HG03354 (cell line): Measurements from ENCODE around the gene KDF1.

Source experiments
- ATAC-seq: cut with Tn5 transposase; IDR thresholded peaks from one replicate; pipeline ENCODE4 v1.9.1; 2021; ENCODE audit warnings: mild to moderate bottlenecking; ENCODE audit not compliant: unreplicated experiment, poor library complexity, severe bottlenecking

KDF1 gene, protein sequence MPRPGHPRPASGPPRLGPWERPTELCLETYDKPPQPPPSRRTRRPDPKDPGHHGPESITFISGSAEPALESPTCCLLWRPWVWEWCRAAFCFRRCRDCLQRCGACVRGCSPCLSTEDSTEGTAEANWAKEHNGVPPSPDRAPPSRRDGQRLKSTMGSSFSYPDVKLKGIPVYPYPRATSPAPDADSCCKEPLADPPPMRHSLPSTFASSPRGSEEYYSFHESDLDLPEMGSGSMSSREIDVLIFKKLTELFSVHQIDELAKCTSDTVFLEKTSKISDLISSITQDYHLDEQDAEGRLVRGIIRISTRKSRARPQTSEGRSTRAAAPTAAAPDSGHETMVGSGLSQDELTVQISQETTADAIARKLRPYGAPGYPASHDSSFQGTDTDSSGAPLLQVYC

DNA sequence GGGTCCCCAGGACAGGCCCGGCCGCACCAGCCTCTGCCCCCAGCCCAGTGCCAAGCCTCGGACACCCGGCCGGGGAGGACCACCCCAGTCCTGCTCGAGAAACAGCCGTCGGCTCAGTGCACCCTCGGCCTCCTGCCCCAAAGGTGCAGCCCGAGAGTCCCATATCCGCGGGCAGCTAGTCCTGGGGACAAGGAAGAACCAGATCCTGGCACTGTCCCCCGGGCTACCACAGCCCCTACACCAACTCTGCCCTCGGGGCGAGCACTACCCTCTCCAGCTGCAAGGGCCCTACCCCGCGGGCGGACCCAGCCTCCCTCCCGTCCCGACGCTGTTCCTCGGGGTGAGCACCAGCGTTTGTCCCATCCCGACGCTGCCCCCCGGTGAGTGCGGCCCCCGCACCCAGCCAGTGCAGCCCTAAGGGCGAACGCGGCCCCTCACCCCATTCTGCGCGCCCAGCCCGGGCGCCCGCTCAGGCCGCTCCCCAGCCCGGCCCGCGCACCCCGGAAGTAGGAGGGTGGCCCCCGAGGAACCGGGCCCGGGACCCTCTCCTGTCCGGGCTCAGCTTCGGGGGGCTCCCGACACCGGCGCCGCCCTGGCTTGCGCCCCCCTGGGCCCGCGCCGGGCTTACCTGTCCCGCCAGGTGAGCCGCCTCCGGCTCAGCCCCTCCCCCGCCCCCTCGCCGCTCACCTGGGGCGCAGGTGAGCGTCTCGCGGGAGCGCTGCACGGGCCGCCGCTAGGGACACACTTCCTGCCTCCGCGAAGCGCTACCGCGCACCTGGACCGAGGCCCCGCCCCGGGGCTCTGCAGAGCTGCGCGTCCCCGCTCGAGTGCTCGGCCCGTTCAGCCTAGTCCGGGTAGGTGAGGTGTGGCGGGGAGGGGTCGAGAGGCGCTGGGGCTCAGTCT, at the start of gene KDF1:
KDF1 (minus strand) TSS at position 747 of the 903 bp plus-strand sequence. CDS start 8,088 bp downstream, outside the sequence.
- no peak for ATAC-seq

DNA sequence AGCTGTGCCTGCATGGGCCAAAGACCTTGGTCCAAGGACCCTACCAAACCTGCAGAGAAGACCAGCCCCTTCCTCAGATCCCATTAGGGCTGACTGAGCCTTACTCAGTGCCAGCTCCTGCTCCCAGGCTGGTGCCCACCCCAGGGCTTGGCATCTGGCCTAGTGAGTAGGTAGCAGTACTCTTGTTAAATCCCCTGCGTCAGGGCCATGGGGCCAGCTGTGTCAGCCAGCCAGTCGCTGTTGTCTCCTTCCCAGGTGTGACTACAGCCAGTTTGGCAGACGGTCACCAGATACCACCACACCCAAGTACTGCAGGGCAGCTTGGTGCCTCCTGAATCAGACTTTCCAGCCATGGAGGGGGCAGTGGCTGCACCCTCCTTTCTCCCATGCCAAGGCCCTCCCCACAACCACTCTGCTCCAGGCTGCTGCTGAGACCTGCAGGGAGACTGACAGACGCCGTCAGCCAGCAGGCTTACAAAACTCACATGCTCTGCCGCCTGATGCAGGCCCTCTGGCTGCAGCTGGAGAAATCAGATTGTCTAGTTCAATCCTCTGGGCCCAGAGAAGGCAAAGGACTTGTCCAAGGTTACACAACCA, 49.4 kb upstream of the KDF1 start:
- ATAC-seq = no peak

DNA sequence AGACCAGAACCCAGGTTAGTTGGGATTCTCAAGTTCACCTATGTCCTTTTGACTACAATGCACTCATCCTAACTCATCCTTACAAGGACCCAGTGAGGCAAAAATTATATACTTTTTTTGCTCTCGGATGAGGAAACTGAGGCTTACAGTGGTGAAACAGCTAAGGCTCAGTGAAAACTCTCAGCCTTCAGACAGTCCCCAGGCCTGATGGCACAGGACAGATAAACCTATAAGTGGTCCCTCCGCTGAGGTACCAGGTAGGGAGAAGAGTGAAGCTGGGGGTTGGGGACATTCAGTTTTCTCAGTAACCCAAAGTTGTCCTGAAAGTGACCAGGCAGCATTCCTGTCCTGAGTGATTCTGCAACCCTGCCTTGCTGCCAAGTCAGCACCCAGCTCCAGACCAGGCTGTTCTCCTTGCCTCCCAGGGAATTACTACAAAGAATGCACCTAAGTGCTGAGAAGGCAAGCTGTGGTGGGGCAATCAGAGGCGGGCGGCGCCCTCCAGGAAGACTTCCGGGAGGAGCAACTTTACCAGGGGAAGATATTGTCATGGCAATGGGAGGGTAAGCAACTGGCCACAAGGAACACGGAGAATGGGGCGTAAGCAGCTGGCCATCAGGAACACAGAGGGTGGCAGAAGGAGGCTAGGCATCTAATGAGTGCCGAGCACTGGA, 47.8 kb upstream of the KDF1 start:
- ATAC-seq = no peak

DNA sequence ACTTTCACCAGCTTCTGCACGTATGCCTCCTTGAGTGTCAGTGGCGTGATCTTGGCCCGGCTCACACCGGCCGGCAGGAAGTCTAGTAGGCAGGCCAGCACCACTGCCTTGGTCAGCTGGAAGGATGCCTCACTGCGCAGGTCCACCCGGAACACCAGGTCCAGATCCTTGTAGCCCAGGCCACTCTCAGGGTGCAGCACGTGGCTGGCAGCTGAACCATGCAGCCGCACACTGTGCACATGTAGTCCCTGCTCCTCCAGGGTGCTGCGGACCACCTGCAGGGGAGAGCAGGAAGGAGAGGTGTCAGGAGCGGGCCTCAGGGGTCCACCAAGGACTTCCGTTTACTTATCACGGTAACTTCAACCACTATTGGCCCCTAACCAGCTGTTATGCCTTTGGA, 46.4 kb upstream of the KDF1 start:
- ATAC-seq = no peak

DNA sequence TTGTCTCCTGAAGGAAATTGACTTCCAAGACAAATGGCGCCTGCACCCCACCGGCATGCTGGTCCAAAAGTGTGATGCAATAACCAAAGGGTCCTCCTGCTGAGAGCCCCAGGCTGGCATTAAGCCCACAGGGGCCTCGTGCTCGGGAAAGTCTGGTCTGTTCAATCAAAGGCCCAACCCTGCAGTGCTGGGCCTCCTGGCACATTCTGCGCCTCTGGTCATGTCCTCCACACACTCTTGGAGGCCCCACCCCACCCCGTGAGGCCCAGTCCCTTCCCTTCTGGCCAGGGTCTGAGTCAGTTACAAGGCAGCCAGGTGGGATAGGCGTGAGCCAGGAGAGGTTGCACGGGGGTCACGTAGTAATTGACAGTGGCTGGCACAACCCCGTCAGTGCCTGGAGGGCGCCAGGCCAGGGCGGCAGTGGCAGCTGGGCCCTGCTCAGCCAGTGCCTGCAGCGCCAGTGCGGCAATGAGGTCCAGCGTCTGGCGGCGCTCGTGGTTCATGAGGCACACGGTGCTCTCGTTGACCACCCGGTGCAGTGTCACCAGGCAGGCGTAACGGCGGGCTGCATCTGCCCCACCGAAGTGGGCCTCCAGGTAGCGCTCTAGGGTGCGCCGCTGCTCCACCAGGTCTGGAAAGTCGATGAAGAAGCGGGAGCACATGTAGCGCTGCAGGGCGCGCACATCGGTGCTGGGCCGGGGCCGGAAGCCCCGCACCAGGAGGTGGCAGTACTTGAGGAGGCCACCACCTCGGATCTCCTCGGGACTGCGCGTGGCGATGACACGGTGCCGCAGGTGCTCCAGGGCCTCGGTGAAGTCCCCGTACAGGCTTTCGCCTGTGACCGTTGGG, 45.6 kb upstream of the KDF1 start:
- ATAC-seq = no peak

DNA sequence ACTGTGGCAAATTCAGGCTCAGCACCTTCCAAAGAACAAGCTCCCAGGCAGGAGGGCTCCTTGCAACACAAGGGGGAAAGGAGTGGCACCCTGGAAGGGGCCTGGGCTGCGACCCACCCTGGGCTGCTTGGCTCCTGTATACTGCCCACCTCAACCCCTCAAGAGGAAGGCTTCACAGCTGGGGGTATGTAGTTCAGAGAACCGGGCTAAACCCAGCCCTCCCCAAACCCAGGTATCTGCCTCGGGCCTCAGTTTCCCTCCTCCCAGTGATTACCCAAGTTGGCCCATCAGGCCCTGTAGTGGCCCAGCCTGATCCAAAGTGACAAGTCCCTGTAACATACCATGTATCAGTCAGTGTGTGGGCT, 44.9 kb upstream of the KDF1 start:
- ATAC-seq = no peak

DNA sequence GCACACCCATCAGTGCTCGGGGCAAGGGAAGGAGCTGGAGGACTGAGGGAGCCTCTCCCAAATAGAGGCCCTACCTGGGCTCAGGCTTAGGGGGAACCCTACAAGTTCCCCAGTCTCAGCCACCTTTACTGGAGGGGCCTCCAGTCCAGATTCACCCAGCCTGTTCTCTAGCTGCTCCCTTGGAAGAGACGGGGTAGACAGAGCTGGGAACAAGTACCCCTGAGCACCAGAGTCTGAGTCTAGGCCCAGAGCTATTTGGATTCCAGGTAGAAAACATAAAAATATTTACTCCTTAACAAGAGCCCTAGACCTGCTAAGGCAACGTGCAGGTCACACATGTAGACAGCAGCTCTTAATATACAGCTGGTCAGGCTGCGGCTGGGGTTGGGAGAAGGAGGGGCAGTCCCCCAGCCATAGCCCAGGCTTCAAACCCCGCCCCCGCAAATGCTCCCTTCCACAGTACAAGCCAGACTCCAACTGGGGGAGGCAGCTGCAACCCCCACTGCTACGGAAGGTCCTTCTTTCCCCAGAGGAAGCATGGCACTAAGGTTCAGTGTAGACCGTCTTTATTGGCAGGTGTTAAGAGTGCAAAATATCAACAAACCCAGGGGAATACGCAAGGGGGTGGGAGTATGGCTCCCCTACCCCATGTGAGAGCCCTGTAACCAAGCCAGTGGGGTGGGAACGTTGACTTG, 44.4 kb upstream of the KDF1 start:
- ATAC-seq = no peak

DNA sequence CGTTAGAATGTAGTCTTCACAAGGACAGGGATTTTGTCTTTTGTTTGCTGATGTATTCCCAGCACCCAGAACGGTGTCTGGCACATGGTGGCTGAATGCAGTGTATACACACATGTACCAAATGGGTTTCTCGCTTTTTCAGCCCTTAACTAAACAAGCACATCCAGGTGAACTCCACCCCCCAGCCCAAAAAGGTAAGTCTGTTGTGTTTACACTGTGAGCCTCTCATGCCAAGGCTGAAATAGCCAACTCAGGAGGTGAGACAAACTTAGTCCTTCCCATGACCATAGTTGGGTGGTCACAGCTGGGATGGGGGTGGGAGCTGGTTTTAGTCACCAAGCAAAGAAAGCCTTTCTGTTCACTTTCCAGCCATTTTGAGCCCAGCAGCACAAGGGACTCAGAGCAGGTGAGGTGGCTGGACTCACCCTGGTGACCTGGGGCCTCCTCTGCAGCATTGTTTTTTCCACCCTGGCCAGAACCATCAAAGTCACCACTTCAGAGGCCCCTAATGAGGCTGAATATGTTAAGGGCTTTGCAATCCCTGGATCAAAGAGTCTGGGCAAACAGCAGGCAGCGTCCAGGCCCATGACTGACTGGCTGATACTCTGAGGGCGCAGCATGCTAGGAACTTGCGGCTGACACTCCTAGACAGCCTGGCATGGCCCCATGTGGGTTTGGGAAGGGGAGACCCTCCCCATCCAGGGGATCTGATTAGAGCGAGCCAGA, 43.6 kb upstream of the KDF1 start:
- no peak for ATAC-seq

DNA sequence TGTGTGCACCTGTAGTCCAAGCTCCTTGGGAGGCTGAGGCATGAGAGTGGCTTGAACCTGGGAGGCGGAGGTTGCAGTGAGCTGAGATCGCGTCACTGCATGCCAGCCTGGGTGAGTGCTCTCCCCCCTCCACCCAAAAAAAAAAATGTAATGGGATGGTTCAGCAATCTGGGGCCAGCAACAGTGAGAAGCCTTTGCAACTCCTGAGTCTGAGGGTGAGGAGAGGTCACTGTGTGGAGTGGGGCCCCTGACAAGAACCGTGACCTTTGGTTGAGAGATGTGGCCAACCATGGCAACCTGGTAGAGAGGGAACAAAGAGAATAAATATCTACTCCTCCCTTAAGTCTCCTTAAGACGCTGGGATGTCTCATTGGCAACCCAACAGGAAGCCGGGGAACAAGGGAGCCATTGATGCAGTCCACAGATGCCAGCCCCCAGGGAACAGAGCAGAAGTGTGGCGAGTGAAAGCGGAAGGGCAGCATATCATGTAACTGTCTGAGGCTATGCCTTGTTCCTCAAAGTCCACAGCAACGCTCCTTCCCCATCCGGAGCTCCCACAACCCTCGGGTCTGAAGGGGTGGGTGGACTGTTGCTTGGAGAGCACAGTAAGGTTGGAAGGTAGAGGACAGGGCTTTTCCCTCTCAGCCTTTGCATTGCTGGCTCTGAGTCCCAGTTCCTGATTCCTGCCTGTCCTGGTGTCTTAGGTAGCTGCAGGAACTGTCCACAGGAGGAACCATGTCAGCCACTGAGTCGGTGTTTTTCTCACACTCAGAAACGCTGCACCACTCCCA, 41.5 kb upstream of the KDF1 start:
- no peak for ATAC-seq

DNA sequence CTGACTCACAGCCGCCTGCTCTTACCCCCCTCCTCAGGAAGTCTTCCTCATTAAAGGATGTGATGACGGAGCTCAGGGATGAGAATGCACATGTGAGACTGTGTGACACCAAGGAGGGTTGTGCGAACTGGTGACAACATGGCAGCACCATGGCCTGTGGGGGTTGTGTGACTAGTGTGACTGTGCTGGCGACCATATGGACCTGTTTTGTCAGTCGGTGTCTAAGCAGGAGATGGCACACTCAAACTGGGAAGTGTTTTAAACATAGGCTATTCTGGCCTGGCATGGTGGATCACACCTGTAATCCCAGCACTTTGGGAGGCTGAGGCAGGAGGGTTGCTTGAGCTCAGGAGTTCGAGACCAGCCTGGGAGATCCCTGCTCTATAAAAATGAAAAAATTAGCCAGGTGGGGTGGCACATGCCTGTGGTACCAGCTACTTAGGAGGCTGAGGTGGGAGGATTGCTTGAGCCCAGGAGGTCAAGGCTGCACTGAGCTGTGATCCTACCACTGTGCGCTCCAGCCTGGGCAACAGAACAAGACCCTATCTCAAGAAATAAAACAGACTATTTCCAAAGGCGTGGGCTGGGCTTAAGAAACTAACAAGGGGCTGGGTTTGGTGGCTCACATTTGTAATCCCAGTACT, 40.7 kb upstream of the KDF1 start:
- no peak for ATAC-seq

DNA sequence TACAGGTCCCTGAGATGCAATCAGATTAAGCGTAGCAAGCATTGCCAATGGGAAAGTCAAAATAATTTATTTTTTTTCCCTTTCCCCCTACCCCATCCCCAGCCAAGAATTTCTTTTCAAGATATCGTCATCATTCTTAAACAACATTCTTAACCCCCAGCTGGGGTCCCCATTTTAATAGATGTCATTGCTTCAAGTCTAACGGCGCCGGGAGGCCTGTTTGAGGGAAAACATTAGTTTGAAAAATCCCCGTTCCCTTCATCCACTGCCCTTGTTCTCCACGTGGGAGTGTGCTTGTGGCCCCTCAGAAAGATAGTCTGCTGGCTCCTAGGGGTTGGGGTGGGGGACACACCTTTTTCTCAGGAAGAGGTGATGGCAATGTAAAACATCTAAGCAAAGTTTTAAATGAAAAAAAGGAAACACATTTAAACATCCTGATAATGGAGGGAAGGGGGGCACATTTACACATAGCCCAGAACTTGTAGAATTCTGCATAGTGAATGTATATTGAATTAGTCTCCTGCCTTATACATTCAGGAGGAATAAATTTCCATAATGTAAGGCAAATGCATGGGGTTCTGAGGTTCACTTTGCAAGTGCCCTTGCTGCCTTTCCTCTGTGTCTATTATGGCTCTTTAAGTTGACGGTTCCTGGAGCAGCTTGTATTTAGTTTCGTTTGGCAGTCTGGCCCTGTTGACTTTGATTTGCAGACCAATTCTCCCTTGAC, 40.0 kb upstream of the KDF1 start:
- no peak for ATAC-seq

DNA sequence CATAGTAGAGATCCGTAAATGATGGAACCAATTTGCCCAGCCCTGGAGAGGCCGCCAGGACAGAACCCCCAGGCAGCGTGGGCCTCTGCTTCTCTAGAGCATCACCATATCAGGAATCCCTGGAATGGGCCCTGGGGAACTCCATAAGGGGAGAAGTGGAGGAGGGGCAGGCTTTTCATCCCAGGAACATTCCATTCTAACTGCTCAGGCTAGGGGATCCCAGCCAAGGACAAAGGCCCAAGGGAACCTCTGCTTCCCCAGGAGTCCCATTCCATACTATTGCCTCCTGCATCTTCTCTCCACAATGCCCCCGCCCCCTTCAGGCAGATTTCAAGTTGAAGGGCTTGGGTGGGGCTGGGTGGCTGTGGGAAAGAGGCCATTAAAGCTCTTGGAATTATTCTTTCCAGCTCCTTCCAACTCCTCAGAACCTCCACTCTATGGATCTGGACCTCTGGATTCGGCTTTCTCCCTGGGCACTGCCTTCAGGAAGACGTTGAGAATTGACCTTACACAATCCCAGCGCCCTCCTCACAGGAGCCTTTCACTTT, 39.2 kb upstream of the KDF1 start:
- ATAC-seq = no peak

DNA sequence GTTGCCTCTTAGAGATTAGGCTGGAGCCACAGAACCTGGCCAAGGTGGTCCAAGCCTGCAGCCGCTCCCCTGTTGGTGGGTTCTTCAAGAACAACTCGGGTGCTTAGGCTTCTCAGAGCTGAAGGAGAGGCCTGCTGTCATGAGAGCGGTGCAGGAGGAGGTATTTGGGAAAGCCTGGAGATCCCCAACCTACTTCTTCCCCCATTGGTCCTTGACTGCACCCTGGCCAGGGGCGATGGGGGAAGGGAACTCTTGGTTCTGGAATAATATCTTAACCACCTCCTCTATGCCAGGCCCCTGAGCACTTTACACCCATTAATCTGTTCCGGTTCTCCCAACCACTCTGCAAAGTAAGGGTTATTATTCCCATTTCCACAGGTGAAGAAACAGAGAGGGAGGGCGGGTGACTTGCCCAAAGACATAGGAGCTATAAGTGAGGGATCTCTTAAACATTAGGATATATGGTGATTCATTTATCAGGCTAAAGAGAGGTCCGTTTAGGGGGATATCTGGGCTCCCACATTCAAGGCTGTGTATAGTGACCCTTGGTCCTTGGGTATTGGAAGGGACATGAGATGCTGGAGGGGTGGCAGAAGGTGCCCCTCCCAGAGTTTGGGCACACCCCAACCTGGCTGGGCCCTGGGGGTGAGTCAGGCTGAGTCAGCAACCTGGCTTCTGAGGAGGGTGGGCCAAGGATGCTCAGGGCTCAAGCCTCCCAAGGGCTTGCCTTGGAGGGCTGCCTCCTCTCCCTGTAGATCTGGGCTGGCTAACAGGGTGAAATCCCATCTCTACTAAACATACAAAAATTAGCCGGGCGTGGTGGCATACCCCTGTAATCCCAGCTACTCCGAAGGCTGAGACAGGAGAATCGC, 38.4 kb upstream of the KDF1 start:
- ATAC-seq = no peak

DNA sequence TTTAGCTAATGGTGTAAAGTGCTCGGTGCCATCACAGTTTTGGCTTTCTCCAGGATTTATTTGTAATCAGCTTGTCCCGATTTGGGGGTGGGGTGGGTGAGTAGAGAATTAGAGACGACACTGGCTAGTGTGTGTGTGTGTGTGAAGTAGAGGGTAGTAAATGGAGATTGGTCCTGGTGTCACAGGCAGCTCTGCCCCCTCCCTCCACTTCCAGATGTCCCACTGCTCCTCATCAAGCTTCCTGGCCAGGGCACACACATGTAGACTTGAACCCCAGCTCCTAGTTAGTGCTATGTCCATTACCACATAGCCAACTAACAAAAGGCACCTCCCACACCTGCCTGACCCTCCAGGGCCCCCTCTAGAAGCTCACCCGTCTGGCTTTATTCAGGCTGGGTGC, 36.4 kb upstream of the KDF1 start:
- ATAC-seq = no peak

DNA sequence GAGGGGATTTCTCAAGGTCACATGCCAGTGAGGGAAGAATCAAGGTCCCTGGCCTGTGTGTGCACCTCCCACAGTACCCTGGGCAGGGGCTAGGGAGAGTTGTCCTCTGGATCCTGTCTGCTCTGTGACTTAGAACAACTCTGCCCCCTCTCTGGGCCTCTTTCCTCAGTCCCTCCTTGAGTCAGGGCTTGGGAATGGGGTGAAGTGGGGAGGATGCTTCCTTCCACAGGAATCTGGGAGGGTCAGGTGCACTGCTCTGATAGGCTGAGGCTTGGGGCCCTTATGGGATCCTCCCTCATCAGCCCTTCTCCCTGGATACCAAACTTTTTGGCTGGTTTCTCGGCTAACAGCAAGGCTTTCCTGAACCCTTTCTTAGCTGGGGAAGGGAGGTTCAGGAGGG, 35.8 kb upstream of the KDF1 start:
- no peak for ATAC-seq
